ENCODE measurements around the gene B3GNT8.
A peak's percentile ranks its signal among the peaks of the same experiment; 100 is the strongest.

B3GNT8 gene

GRCh38 chr19:41398598-41398997, 28.6 kb downstream of the B3GNT8 start:
- Histone ChIP-seq H3K27ac (no peak overlapping the region), H3K4me3 (peak overlapping the region; percentile 79)
- TF ChIP-seq, protein P1, sequence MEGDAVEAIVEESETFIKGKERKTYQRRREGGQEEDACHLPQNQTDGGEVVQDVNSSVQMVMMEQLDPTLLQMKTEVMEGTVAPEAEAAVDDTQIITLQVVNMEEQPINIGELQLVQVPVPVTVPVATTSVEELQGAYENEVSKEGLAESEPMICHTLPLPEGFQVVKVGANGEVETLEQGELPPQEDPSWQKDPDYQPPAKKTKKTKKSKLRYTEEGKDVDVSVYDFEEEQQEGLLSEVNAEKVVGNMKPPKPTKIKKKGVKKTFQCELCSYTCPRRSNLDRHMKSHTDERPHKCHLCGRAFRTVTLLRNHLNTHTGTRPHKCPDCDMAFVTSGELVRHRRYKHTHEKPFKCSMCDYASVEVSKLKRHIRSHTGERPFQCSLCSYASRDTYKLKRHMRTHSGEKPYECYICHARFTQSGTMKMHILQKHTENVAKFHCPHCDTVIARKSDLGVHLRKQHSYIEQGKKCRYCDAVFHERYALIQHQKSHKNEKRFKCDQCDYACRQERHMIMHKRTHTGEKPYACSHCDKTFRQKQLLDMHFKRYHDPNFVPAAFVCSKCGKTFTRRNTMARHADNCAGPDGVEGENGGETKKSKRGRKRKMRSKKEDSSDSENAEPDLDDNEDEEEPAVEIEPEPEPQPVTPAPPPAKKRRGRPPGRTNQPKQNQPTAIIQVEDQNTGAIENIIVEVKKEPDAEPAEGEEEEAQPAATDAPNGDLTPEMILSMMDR (IDR thresholded peaks at IDR 0.05), result no peak
- DNase-seq (ENCODE audit: low spot score), result no peak

- no peak for DNase-seq (ENCODE audit: low spot score)
- Histone ChIP-seq H3K4me3 (peak overlapping the region; percentile 79), H3K27ac (peak overlapping the region; percentile 72 to 80)
- TF ChIP-seq, protein P1 (IDR thresholded peaks at IDR 0.05), result no peak
These were observed 29.1 kb downstream of the B3GNT8 start for GRCh38 chr19:41398050-41398418.

- TF ChIP-seq, protein P1 (IDR thresholded peaks at IDR 0.05), result no peak
- DNase-seq (ENCODE audit: low spot score), result peak; percentile 99
- Histone ChIP-seq H3K4me3 (peak within 1 kb of the TSS; percentile 79), H3K27ac (peak within 1 kb of the TSS; percentile 72 to 80)
These were observed 29.8 kb downstream of the B3GNT8 start, which contains the start of the genes BCKDHA and EXOSC5 for GRCh38 chr19:41397086-41398049. TSS of gene BCKDHA (plus strand) at chr19:41397818. CDS start at chr19:41397828, 10 bp downstream. TSS of gene EXOSC5 (minus strand) at chr19:41397359. CDS start at chr19:41397328, 31 bp downstream.

- Histone ChIP-seq H3K27ac (no peak overlapping the region), H3K4me3 (no peak overlapping the region)
- DNase-seq (ENCODE audit: low spot score), result no peak
- TF ChIP-seq, protein P1 (IDR thresholded peaks at IDR 0.05), result no peak
These were observed 31.8 kb downstream of the B3GNT8 start for GRCh38 chr19:41395355-41395754.

DNA sequence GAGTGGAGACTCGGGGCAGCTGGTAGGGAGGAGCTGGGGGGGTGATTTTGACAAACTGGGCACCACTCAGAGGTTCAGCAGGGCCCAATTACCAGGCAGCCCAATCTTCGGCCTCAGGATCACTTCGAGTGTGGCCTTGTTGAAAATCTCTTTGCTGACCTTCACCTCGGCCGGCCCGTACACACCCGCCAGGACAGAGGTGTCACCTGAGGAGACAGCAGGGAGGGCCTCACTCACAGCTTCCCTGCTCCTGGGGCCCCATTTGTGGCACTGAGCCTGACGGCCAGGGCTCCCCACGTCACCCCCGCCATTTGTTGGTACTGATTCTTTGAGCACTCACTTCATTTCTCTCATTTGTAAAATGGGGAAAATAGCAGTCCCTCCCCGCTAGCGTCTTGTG, 34.4 kb downstream of the B3GNT8 start:
- no peak overlapping the region for H3K27ac ChIP-seq
- TF ChIP-seq, protein P1 (IDR thresholded peaks at IDR 0.05), result no peak
- DNase-seq (ENCODE audit: low spot score), result no peak
- H3K4me3 ChIP-seq, result no peak overlapping the region

GRCh38 chr19:41391618-41392017, 35.6 kb downstream of the B3GNT8 start:
- Histone ChIP-seq H3K4me3 (no peak overlapping the region), H3K27ac (no peak overlapping the region)
- no peak for DNase-seq (ENCODE audit: low spot score)
- TF ChIP-seq, protein P1 (IDR thresholded peaks at IDR 0.05), result no peak

DNA sequence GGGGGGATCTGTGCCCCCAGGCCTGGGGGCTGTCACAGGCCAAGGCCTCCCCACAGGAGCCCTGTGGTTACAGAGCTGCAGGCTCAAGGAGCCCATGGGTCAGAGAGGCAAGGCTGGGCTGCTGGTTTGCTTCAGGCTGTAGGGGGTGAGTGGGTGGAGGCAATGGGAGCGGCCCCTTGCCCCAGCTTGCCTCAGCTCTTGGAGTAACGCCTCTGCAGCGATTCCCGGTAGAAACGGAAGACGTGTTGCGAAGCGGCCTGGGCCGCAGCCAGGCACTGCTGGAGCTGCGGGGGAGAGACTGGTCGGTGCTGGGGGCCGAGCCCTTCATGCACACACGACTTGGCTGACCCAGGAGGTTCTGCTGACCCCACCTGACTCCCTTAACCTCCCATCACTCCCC, 40.7 kb downstream of the B3GNT8 start:
- TF ChIP-seq, protein P1 (IDR thresholded peaks at IDR 0.05), result no peak
- no peak overlapping the region for H3K4me3 ChIP-seq
- DNase-seq (ENCODE audit: low spot score), result no peak
- no peak overlapping the region for H3K27ac ChIP-seq

Measured in coronary artery (tissue), 2 donors.